Duodenal mucosa (tissue), 2 donors: Measurements from ENCODE around the gene DOCK3.
"Not testable (repeated sequence)": the region's sequence is repeated elsewhere in the genome, so short reads cannot be mapped to it uniquely, and the experiment has no call there.

ENCODE experiments used
- H3K27ac ChIP-seq: one replicate; pipeline ENCODE4 v1.7.0; 2013; ENCODE audit warnings: low read depth, low read length
- H3K27me3 ChIP-seq, 2 donors: one replicate each; pipeline ENCODE4 v1.7.0; 2013; ENCODE audit warnings: low read length in 2 of 2, control low read depth in 1 of 2; ENCODE audit not compliant: insufficient read depth in 2 of 2, control insufficient read depth in 1 of 2
- H3K36me3 ChIP-seq, 2 donors: one replicate each; pipeline ENCODE4 v1.7.0; 2013; ENCODE audit warnings: low read length in 2 of 2, control low read depth in 1 of 2; ENCODE audit not compliant: insufficient read depth in 2 of 2, control insufficient read depth in 1 of 2
- H3K4me1 ChIP-seq, 2 donors: one replicate each; pipeline ENCODE4 v1.7.0; 2013; ENCODE audit warnings: low read length in 2 of 2, control low read depth in 1 of 2; ENCODE audit not compliant: insufficient read depth in 2 of 2, control insufficient read depth in 1 of 2
- H3K4me3 ChIP-seq, 2 donors: one replicate each; pipeline ENCODE4 v1.7.0; 2013; ENCODE audit warnings: low read length in 2 of 2, low read depth in 1 of 2
- H3K9ac ChIP-seq, 2 donors: one replicate each; pipeline ENCODE4 v1.7.0; 2013; ENCODE audit warnings: low read length in 2 of 2, low read depth in 1 of 2
- H3K9me3 ChIP-seq, 2 donors: one replicate each; pipeline ENCODE4 v1.7.0; 2013; ENCODE audit warnings: low read length in 2 of 2, control low read depth in 1 of 2; ENCODE audit not compliant: control insufficient read depth in 1 of 2

DOCK3 gene

GRCh38 chr3:51099794-51100535, 425.2 kb downstream of the DOCK3 start:
- no peaks in the 10 kb centered on the region for H3K36me3 ChIP-seq
- no peak overlapping the region for H3K27ac ChIP-seq
- H3K9me3 ChIP-seq, result no peaks in the 10 kb centered on the region
- no peaks in the 10 kb centered on the region for H3K27me3 ChIP-seq
- no peaks in the 10 kb centered on the region for H3K4me1 ChIP-seq
- H3K4me3 ChIP-seq, result no peak overlapping the region
- no peak overlapping the region for H3K9ac ChIP-seq

- Histone ChIP-seq H3K4me1 (no peaks in the 10 kb centered on the region), H3K4me3 (no peak overlapping the region), H3K27me3 (no peaks in the 10 kb centered on the region), H3K9me3 (no peaks in the 10 kb centered on the region), H3K36me3 (no peaks in the 10 kb centered on the region), H3K27ac (no peak overlapping the region), H3K9ac (no peak overlapping the region)
Measured at GRCh38 chr3:51100536-51100851, 425.8 kb downstream of the DOCK3 start.

GRCh38 chr3:51102396-51102795, 427.7 kb downstream of the DOCK3 start:
- Histone ChIP-seq H3K27ac (no peak overlapping the region), H3K4me3 (no peak overlapping the region), H3K9me3 (no peaks in the 10 kb centered on the region), H3K4me1 (no peaks in the 10 kb centered on the region), H3K36me3 (no peaks in the 10 kb centered on the region), H3K9ac (no peak overlapping the region), H3K27me3 (no peaks in the 10 kb centered on the region)

- peaks cover 0 to 6% of the 10 kb centered on the region in 2 donors for H3K9me3 ChIP-seq
- no peak overlapping the region for H3K27ac ChIP-seq
- no peaks in the 10 kb centered on the region for H3K27me3 ChIP-seq
- no peak overlapping the region for H3K4me3 ChIP-seq
- no peaks in the 10 kb centered on the region for H3K4me1 ChIP-seq
- no peak overlapping the region for H3K9ac ChIP-seq
- H3K36me3 ChIP-seq, result no peaks in the 10 kb centered on the region
Measured at GRCh38 chr3:51106242-51106876, 431.6 kb downstream of the DOCK3 start.

- H3K4me3 ChIP-seq, result no peak overlapping the region
- H3K4me1 ChIP-seq, result no peaks in the 10 kb centered on the region
- no peaks in the 10 kb centered on the region for H3K36me3 ChIP-seq
- peaks cover 0 to 6% of the 10 kb centered on the region in 2 donors for H3K9me3 ChIP-seq
- H3K27me3 ChIP-seq, result no peaks in the 10 kb centered on the region
- H3K27ac ChIP-seq, result no peak overlapping the region
- H3K9ac ChIP-seq, result no peak overlapping the region
Measured at GRCh38 chr3:51110586-51110985, 435.9 kb downstream of the DOCK3 start.

- Histone ChIP-seq H3K4me3 (no peak overlapping the region), H3K36me3 (no peaks in the 10 kb centered on the region), H3K9ac (no peak overlapping the region), H3K27ac (no peak overlapping the region), H3K27me3 (no peaks in the 10 kb centered on the region), H3K9me3 (no peaks in the 10 kb centered on the region), H3K4me1 (no peaks in the 10 kb centered on the region)
Measured at GRCh38 chr3:51122944-51123343, 448.2 kb downstream of the DOCK3 start.

GRCh38 chr3:51123531-51123930, 448.8 kb downstream of the DOCK3 start:
- H3K27me3 ChIP-seq, result no peaks in the 10 kb centered on the region

GRCh38 chr3:51131607-51132006, 456.9 kb downstream of the DOCK3 start:
- not testable (repeated sequence) for H3K9me3 ChIP-seq

More at GRCh38 chr3:51123531-51123930, 448.8 kb downstream of the DOCK3 start:
- Histone ChIP-seq H3K27ac (no peak overlapping the region), H3K9ac (no peak overlapping the region), H3K4me1 (no peaks in the 10 kb centered on the region), H3K36me3 (no peaks in the 10 kb centered on the region), H3K9me3 (no peaks in the 10 kb centered on the region), H3K4me3 (no peak overlapping the region)

GRCh38 chr3:51137715-51138114, 463.0 kb downstream of the DOCK3 start:
- Histone ChIP-seq H3K9me3 (no peaks in the 10 kb centered on the region), H3K4me1 (no peaks in the 10 kb centered on the region), H3K4me3 (no peak overlapping the region), H3K36me3 (no peaks in the 10 kb centered on the region), H3K27me3 (no peaks in the 10 kb centered on the region), H3K27ac (no peak overlapping the region), H3K9ac (no peak overlapping the region)

More at GRCh38 chr3:51131607-51132006, 456.9 kb downstream of the DOCK3 start:
- H3K4me3 ChIP-seq, H3K36me3 ChIP-seq, H3K4me1 ChIP-seq, H3K27ac ChIP-seq, H3K9ac ChIP-seq, H3K27me3 ChIP-seq: not testable (repeated sequence)

- H3K27ac ChIP-seq, result no peak overlapping the region
- no peak overlapping the region for H3K4me3 ChIP-seq
- no peaks in the 10 kb centered on the region for H3K36me3 ChIP-seq
- no peaks in the 10 kb centered on the region for H3K9me3 ChIP-seq
- no peaks in the 10 kb centered on the region for H3K27me3 ChIP-seq
- no peak overlapping the region for H3K9ac ChIP-seq
- H3K4me1 ChIP-seq, result no peaks in the 10 kb centered on the region
Measured at GRCh38 chr3:51139616-51140015, 464.9 kb downstream of the DOCK3 start.
